NCI-H1105 (cell line): ENCODE data around the gene LBP.
"Not testable (repeated sequence)": the region's sequence is repeated elsewhere in the genome, so short reads cannot be mapped to it uniquely, and the experiment has no call there.

ENCODE experiments used
- DNase-seq: peaks from one replicate; lab custom pipeline; 2025; lab: John Stamatoyannopoulos, UW

The LBP gene

GRCh38 chr20:38321959-38322598 lies 24.2 kb upstream of the LBP start:
- peak; percentile 24 for DNase-seq

GRCh38 chr20:38324159-38324558 lies 22.1 kb upstream of the LBP start:
- DNase-seq: no peak

GRCh38 chr20:38325167-38325566 lies 21.1 kb upstream of the LBP start:
- DNase-seq: no peak

GRCh38 chr20:38325905-38326304 lies 20.4 kb upstream of the LBP start:
- no peak for DNase-seq

- DNase-seq: no peak
Observed at GRCh38 chr20:38326309-38326708, 20.0 kb upstream of the LBP start.

- no peak for DNase-seq
Observed at GRCh38 chr20:38330638-38331037, 15.6 kb upstream of the LBP start.

- no peak for DNase-seq
Observed at GRCh38 chr20:38331245-38331644, 15.0 kb upstream of the LBP start.

GRCh38 chr20:38331814-38332213 lies 14.5 kb upstream of the LBP start:
- no peak for DNase-seq

- DNase-seq: no peak
Observed at GRCh38 chr20:38334016-38334415, 12.3 kb upstream of the LBP start.

- DNase-seq: no peak
Observed at GRCh38 chr20:38336726-38337125, 9.6 kb upstream of the LBP start.

- no peak for DNase-seq
Observed at GRCh38 chr20:38337561-38338140, 8.6 kb upstream of the LBP start.

GRCh38 chr20:38338849-38339520 lies 7.3 kb upstream of the LBP start:
- peak; percentile 24 for DNase-seq

GRCh38 chr20:38339521-38339896 lies 6.8 kb upstream of the LBP start:
- not testable (repeated sequence) for DNase-seq

- DNase-seq: no peak
Observed at GRCh38 chr20:38339997-38340396, 6.3 kb upstream of the LBP start.

- DNase-seq: no peak
Observed at GRCh38 chr20:38340693-38341092, 5.6 kb upstream of the LBP start.

GRCh38 chr20:38342216-38342615 lies 4.1 kb upstream of the LBP start:
- no peak for DNase-seq

- no peak for DNase-seq
Observed at GRCh38 chr20:38342713-38343310, 3.5 kb upstream of the LBP start.

- no peak for DNase-seq
Observed at GRCh38 chr20:38343311-38344106, 2.8 kb upstream of the LBP start.

GRCh38 chr20:38344107-38344701 lies 2.1 kb upstream of the LBP start:
- DNase-seq: no peak

GRCh38 chr20:38345643-38346042 lies 639 bp upstream of the LBP start:
- DNase-seq: no peak

GRCh38 chr20:38346741-38347140 lies 459 bp downstream of the LBP start:
- no peak for DNase-seq

- DNase-seq: no peak
Observed at GRCh38 chr20:38349856-38350255, 3.6 kb downstream of the LBP start.
